Fibroblast of the aortic adventitia (primary cell): ENCODE results near the gene TCAIM. TPM values are rescaled to one million over a fixed set of nuclear protein-coding genes. Genes with fewer than 3 reads are reported as not detected.

ENCODE experiments used
- DNase-seq: peaks from one replicate; pipeline ENCODE4 v3.0.0-alpha.2; 2010; ENCODE audit warnings: low read depth
- H3K4me3 ChIP-seq: 2 replicates; pipeline ENCODE4 v1.5.1; 2011; ENCODE audit warnings: low read depth, mild to moderate bottlenecking, control low read depth, low read length, moderate library complexity
- total RNA-seq: library from RNA; depleted of rRNA; stranded (reverse); fragments of >200 nt; gene quantifications from 2 replicates; pipeline ENCODE4 v1.2.3, GENCODE V29; 2012; ENCODE audit warnings: low replicate concordance
- TF ChIP-seq, protein P1 (sequence below): IDR thresholded peaks from 2 replicates; pipeline ENCODE4 v1.5.1; 2011; ENCODE audit warnings: mild to moderate bottlenecking, low read length, control low read depth, inconsistent platforms; ENCODE audit not compliant: insufficient read depth

Gene TCAIM, protein sequence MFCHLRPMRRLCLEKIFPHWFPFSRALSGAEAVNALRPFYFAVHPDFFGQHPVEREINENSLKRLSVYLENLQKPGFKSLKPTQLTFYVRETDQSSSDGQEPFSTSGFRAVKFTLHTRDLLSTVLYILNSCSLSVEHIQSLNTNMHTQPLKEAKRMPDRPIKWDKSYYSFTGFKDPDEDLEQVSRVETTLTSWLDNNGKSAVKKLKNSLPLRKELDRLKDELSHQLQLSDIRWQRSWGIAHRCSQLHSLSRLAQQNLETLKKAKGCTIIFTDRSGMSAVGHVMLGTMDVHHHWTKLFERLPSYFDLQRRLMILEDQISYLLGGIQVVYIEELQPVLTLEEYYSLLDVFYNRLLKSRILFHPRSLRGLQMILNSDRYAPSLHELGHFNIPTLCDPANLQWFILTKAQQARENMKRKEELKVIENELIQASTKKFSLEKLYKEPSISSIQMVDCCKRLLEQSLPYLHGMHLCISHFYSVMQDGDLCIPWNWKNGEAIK
- 13.2 and 33.3 TPM in 2 replicates for total RNA-seq

DNA sequence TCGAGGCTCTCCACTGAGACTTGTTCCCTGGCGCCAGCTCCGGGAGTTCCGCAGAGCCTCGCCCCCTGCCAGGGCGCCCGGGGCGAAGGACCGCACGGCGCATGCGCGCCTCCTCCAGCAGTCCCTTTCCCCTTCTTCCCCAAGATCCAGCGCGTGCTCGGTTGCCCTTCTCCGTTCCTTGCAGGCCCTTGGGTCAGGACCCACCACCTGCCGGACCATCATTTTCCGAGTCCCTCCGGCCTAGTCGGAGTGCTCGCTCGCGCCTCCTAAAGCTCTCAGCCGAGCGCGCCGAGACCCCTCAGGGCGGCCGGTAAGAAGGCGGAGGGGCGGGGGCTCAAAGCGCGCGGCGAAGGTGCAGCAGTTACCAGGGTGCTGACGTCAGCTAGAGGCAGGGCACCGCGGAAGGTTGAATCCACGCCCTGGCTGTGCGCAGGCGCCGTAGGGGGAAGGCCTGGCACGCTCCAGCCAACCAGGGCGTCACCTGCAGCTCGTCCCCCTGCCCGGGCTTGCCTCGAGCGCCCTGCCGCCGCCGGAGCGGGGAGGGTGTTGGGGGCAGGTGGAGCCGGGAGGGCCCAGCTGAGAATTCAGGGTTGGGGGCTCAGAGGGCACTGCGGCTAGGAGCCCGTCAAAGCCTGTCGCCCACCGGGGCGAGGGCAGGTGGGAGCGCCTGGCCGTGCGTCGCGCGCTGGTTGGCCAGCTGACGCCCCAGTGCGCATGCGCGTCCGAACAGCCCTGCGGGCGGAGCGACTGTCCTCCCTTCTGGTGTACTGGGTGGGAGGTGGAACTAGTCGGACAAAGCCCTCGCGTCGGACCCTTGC lies at the start of gene TCAIM:
TSS of gene TCAIM (plus strand) at position 757 of the 818 bp plus-strand sequence. CDS start 16,017 bp downstream, outside the sequence.
- peak; percentile 97 for DNase-seq
- TF ChIP-seq, protein P1, sequence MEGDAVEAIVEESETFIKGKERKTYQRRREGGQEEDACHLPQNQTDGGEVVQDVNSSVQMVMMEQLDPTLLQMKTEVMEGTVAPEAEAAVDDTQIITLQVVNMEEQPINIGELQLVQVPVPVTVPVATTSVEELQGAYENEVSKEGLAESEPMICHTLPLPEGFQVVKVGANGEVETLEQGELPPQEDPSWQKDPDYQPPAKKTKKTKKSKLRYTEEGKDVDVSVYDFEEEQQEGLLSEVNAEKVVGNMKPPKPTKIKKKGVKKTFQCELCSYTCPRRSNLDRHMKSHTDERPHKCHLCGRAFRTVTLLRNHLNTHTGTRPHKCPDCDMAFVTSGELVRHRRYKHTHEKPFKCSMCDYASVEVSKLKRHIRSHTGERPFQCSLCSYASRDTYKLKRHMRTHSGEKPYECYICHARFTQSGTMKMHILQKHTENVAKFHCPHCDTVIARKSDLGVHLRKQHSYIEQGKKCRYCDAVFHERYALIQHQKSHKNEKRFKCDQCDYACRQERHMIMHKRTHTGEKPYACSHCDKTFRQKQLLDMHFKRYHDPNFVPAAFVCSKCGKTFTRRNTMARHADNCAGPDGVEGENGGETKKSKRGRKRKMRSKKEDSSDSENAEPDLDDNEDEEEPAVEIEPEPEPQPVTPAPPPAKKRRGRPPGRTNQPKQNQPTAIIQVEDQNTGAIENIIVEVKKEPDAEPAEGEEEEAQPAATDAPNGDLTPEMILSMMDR = no peak
- peak within 1 kb of the TSS; percentile 94 for H3K4me3 ChIP-seq

DNA sequence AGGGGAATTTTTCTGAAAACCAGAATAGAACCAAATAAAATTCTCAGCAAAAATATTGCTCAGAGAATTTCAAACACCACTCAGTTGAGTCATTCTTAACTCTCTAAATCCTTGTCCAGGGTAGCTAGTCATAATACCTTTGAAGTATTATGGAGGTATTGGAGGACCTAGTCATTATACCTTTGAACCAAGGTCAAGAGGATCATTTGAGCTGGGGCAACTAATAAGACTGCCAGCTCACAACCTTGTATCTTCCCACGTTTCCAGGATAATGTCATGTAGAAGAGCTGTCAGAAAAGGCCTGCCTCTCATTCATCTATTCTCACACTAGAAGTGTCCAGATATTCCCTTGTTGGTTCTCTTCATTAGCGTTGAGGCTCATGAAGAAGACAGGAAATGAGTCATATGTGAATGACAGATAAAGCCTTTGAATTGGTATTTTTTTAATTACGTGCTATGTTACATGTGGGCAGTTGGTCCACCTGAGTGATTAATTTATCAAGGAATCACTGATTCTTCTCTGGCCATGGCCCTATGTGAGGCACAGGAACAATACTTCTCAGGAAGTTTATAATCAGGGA lies 48.6 kb upstream of the TCAIM start:
- TF ChIP-seq, protein P1 = no peak
- no peak for DNase-seq
- no peak overlapping the region for H3K4me3 ChIP-seq

DNA sequence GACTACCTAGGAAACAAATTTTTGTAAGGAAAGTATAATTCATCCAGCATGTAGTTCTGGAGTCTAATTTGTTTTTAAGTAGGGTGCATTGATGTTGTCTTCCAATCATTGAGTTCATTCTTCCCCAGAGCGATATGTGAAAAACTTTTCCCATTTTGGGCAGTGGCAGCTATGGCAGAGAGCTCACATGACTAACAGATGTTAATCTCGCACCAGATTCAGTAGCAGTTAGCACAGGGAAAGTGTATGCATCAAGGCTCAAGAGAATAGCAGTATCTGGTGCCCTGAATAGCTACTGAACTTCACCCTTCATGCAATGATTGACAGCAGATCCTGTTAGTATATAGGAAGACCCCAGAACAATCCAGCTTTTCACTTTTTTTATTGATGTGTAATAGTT lies 46.3 kb upstream of the TCAIM start:
- no peak for DNase-seq
- TF ChIP-seq, protein P1 = no peak
- no peak overlapping the region for H3K4me3 ChIP-seq

DNA sequence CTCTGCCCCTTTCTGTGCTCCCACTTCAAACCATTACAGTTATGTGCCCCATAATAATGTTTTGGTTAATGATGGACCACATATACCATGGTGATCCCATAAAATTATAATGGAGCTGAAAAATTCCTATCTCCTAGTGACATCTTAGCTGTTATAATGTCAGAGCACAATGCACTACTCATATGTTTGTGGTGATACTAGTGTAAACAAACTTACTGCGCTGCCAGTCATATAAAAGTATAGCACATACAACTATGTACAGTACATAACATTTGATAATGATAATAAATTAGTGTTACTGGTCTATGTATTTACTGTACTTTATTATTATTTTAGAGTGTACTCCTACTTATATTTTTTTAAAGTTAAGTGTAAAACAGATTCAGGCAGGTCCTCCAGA lies 45.6 kb upstream of the TCAIM start:
- TF ChIP-seq, protein P1 = no peak
- no peak overlapping the region for H3K4me3 ChIP-seq
- DNase-seq = no peak

DNA sequence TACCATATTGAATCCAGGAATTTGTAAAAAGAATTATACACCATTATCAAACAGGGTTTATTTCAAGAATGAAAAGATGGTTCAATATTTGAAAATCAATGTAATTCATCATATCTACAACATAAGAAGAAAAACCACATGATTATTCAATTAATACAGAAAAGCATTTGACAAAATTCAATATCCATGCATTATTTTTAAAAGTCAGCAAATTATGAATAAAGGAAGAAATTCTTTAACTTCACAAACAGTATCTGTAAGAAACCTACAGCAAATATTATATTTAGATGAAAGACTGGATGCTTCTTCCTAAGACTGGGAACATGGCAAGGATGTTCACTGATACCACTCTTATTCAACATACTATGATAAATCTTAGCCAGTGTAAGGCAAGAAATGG lies 41.3 kb upstream of the TCAIM start:
- H3K4me3 ChIP-seq = no peak overlapping the region
- no peak for DNase-seq
- TF ChIP-seq, protein P1 = no peak

DNA sequence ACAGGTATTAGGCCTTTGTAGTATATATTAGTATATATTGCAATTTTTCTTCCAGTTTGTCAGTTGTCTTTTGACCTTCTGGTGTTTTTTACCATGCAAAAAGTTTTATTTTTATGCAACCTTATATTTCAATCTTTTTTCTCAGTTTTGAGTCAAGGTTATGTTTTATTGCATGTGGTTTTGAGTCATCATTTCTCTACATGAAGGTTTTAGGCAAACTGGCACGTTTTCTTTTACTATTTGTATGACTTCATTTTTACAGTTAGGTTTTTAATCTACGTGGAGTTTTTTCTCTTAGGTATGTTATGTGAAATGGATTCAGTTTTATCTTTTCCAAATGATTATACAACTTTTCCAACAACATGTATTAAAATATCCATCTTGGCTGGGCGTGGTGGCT lies 36.8 kb upstream of the TCAIM start:
- TF ChIP-seq, protein P1 = no peak
- no peak overlapping the region for H3K4me3 ChIP-seq
- DNase-seq = no peak
